Stimulated activated CD4-positive, alpha-beta T cell treated with anti-CD3 and anti-CD28 coated beads, TNF-alpha, amount 100 ng/mL, for 24 hours (primary cell): ENCODE measurements around the gene SMIM33.
A peak's percentile ranks its signal among the peaks of the same experiment; 100 is the strongest.
"Not testable (repeated sequence)": the region's sequence is repeated elsewhere in the genome, so short reads cannot be mapped to it uniquely, and the experiment has no call there.

Experiments used
- DNase-seq, 3 experiments: peaks; one replicate each; pipeline ENCODE4 v3.0.0-alpha.2; 2020; ENCODE audit warnings: low read depth in 3 of 3

The SMIM33 gene

GRCh38 chr5:139470821-139471300 is at the start of gene SMIM33:
Gene SMIM33, plus strand, starts transcription at chr5:139471004. Its CDS starts 118 bp downstream, at chr5:139471122.
- DNase-seq: no peak

- DNase-seq: peak in 1 of 3 experiments; percentile 55
Observed at GRCh38 chr5:139422307-139422893, 48.4 kb upstream of the SMIM33 start.

- no peak for DNase-seq
Observed at GRCh38 chr5:139425497-139425896, 45.3 kb upstream of the SMIM33 start.

- no peak for DNase-seq
Observed at GRCh38 chr5:139426203-139426885, 44.5 kb upstream of the SMIM33 start.

GRCh38 chr5:139430015-139430414 is 40.8 kb upstream of the SMIM33 start:
- no peak for DNase-seq

GRCh38 chr5:139431706-139432105 is 39.1 kb upstream of the SMIM33 start:
- DNase-seq: no peak

GRCh38 chr5:139435676-139436075 is 35.1 kb upstream of the SMIM33 start:
- DNase-seq: no peak

GRCh38 chr5:139438707-139439012 is 32.1 kb upstream of the SMIM33 start:
- DNase-seq: no peak

GRCh38 chr5:139439013-139439903 is 31.5 kb upstream of the SMIM33 start, which contains the start of gene DNAJC18:
Gene DNAJC18, minus strand, starts transcription at chr5:139439525. Its CDS starts 80 bp downstream, at chr5:139439445.
- DNase-seq: peak; percentile 81 to 92 (median 87)

- not testable (repeated sequence) for DNase-seq
Observed at GRCh38 chr5:139440416-139440815, 30.4 kb upstream of the SMIM33 start.

- DNase-seq: no peak
Observed at GRCh38 chr5:139443831-139444453, 26.9 kb upstream of the SMIM33 start.

GRCh38 chr5:139445325-139446170 is 25.3 kb upstream of the SMIM33 start:
- DNase-seq: no peak

- DNase-seq: no peak
Observed at GRCh38 chr5:139446956-139447779, 23.6 kb upstream of the SMIM33 start.

GRCh38 chr5:139451176-139451575 is 19.6 kb upstream of the SMIM33 start:
- no peak for DNase-seq

- no peak for DNase-seq
Observed at GRCh38 chr5:139451878-139452660, 18.7 kb upstream of the SMIM33 start.

GRCh38 chr5:139453683-139454567 is 16.9 kb upstream of the SMIM33 start:
- no peak for DNase-seq

GRCh38 chr5:139454568-139455290 is 16.1 kb upstream of the SMIM33 start:
- no peak for DNase-seq

- DNase-seq: no peak
Observed at GRCh38 chr5:139456776-139457175, 14.0 kb upstream of the SMIM33 start.
